Measurements from ENCODE around the gene TNFRSF18.

Gene TNFRSF18

GRCh38 chr1:1162597-1163537 is 43.5 kb downstream of the TNFRSF18 start:
- no peak for TF ChIP-seq CTCF (IDR thresholded peaks at IDR 0.05; ENCODE audit: insufficient read depth, low read depth, low read length, missing control alignments)
- DNase-seq (ENCODE audit: low read depth): no peak
- H3K4me3 ChIP-seq (ENCODE audit: low read depth, low read length): no peak overlapping the region

GRCh38 chr1:1161683-1162079 is 44.7 kb downstream of the TNFRSF18 start:
- no peak for TF ChIP-seq CTCF (IDR thresholded peaks at IDR 0.05; ENCODE audit: insufficient read depth, low read depth, low read length, missing control alignments)
- no peak for DNase-seq (ENCODE audit: low read depth)
- no peak overlapping the region for H3K4me3 ChIP-seq (ENCODE audit: low read depth, low read length)

GRCh38 chr1:1161078-1161682 is 45.2 kb downstream of the TNFRSF18 start:
- DNase-seq (ENCODE audit: low read depth): no peak
- H3K4me3 ChIP-seq (ENCODE audit: low read depth, low read length): no peak overlapping the region
- TF ChIP-seq CTCF (IDR thresholded peaks at IDR 0.05; ENCODE audit: insufficient read depth, low read depth, low read length, missing control alignments): no peak

GRCh38 chr1:1160281-1160930 is 46.0 kb downstream of the TNFRSF18 start:
- DNase-seq (ENCODE audit: low read depth): no peak
- TF ChIP-seq CTCF (IDR thresholded peaks at IDR 0.05; ENCODE audit: insufficient read depth, low read depth, low read length, missing control alignments): no peak

GRCh38 chr1:1157914-1158710 is 48.3 kb downstream of the TNFRSF18 start:
- peak; percentile 60 for DNase-seq (ENCODE audit: low read depth)
- no peak for TF ChIP-seq CTCF (IDR thresholded peaks at IDR 0.05; ENCODE audit: insufficient read depth, low read depth, low read length, missing control alignments)

More at GRCh38 chr1:1160281-1160930, 46.0 kb downstream of the TNFRSF18 start:
- no peak overlapping the region for H3K4me3 ChIP-seq (ENCODE audit: low read depth, low read length)

GRCh38 chr1:1157426-1157913 is 48.9 kb downstream of the TNFRSF18 start:
- peak; percentile 86 for DNase-seq (ENCODE audit: low read depth)
- peak overlapping the region; percentile 93 for H3K4me3 ChIP-seq (ENCODE audit: low read depth, low read length)
- TF ChIP-seq CTCF (IDR thresholded peaks at IDR 0.05; ENCODE audit: insufficient read depth, low read depth, low read length, missing control alignments): no peak

More at GRCh38 chr1:1157914-1158710, 48.3 kb downstream of the TNFRSF18 start:
- H3K4me3 ChIP-seq (ENCODE audit: low read depth, low read length): peak overlapping the region; percentile 93

All from GM12865 (cell line).